SK-N-SH treated with all-trans-retinoic acid at 6 μM for 48 hours (cell line): ENCODE measurements around the gene FETUB.

Source experiments
- ATAC-seq: fragments of 200-7000 bp; cut with Tn5 transposase; 3 replicates; pipeline ENCODE4 v1.9.1; 2020; ENCODE audit warnings: mild to moderate bottlenecking, moderate library complexity
- ARNTL ChIP-seq: fragments of 450-650 bp; formaldehyde crosslinking; IDR thresholded peaks from 2 replicates; pipeline ENCODE4 v1.5.0; 2020; ENCODE audit warnings: low read depth, mild to moderate bottlenecking, moderate library complexity, borderline replicate concordance
- BACH2 ChIP-seq: fragments of 250-450 bp; sonication (Bioruptor Pico); IDR thresholded peaks from 2 replicates; pipeline ENCODE4 v1.9.0; 2021; ENCODE audit warnings: mild to moderate bottlenecking, borderline replicate concordance
- CSDC2 ChIP-seq: fragments of 250-450 bp; sonication (Bioruptor Pico); IDR thresholded peaks from 2 replicates; pipeline ENCODE4 v1.5.0; 2020; ENCODE audit warnings: mild to moderate bottlenecking, moderate library complexity
- ESRRG ChIP-seq: fragments of 250-450 bp; sonication (Bioruptor Pico); IDR thresholded peaks from 2 replicates; pipeline ENCODE4 v1.6.1; 2021; ENCODE audit warnings: mild to moderate bottlenecking
- GLIS3 ChIP-seq: fragments of 250-450 bp; sonication (Bioruptor Pico); IDR thresholded peaks from 2 replicates; pipeline ENCODE4 v1.5.0; 2020; ENCODE audit warnings: mild to moderate bottlenecking, moderate library complexity
- ISL1 ChIP-seq: fragments of 250-450 bp; sonication (Bioruptor Pico); IDR thresholded peaks from 2 replicates; pipeline ENCODE4 v2.1.2; 2022; ENCODE audit warnings: mild to moderate bottlenecking, moderate library complexity
- OSR1 ChIP-seq: fragments of 250-450 bp; sonication (Bioruptor Pico); IDR thresholded peaks from 2 replicates; pipeline ENCODE4 v1.8.0; 2022; ENCODE audit warnings: moderate library complexity, mild to moderate bottlenecking, inconsistent platforms
- PATZ1 ChIP-seq: fragments of 250-450 bp; sonication (Bioruptor Pico); IDR thresholded peaks from 2 replicates; pipeline ENCODE4 v1.8.0; 2020; ENCODE audit warnings: mild to moderate bottlenecking, moderate library complexity, borderline replicate concordance
- RARB ChIP-seq: fragments of 250-450 bp; sonication (Bioruptor Pico); IDR thresholded peaks from 2 replicates; pipeline ENCODE4 v1.8.0; 2021; ENCODE audit warnings: mild to moderate bottlenecking, moderate library complexity
- SNAI2 ChIP-seq: fragments of 250-450 bp; sonication (Bioruptor Pico); IDR thresholded peaks from 2 replicates; pipeline ENCODE4 v1.5.0; 2020; ENCODE audit warnings: mild to moderate bottlenecking, moderate library complexity
- TCF4 ChIP-seq: fragments of 250-450 bp; sonication (Bioruptor Pico); IDR thresholded peaks from 2 replicates; pipeline ENCODE4 v1.8.0; 2021; ENCODE audit warnings: mild to moderate bottlenecking, moderate library complexity, borderline replicate concordance
- TOX ChIP-seq: fragments of 250-450 bp; sonication (Bioruptor Pico); IDR thresholded peaks from 2 replicates; pipeline ENCODE4 v1.8.0; 2021; ENCODE audit warnings: mild to moderate bottlenecking, moderate library complexity, borderline replicate concordance
- ZC3H10 ChIP-seq: fragments of 250-450 bp; sonication (Bioruptor Pico); IDR thresholded peaks from 2 replicates; pipeline ENCODE4 v1.5.1; 2021; ENCODE audit warnings: mild to moderate bottlenecking, moderate library complexity
- ZFP30 ChIP-seq: fragments of 450-650 bp; formaldehyde crosslinking; IDR thresholded peaks from 2 replicates; pipeline ENCODE4 v1.5.0; 2022; ENCODE audit warnings: mild to moderate bottlenecking, moderate library complexity
- ZNF565 ChIP-seq: fragments of 450-650 bp; formaldehyde crosslinking; conservative IDR thresholded peaks from 2 replicates; pipeline ENCODE4 v1.5.0; 2020; ENCODE audit warnings: low read depth, mild to moderate bottlenecking, moderate library complexity
- ZNF8 ChIP-seq: fragments of 450-650 bp; formaldehyde crosslinking; IDR thresholded peaks from 2 replicates; pipeline ENCODE4 v1.5.0; 2020; ENCODE audit warnings: mild to moderate bottlenecking, moderate library complexity
- TF ChIP-seq, protein P1 (sequence below): fragments of 250-450 bp; sonication (Bioruptor Pico); IDR thresholded peaks from 2 replicates; pipeline ENCODE4 v1.8.0; 2021; ENCODE audit warnings: low read depth, mild to moderate bottlenecking, moderate library complexity, borderline replicate concordance
- TF ChIP-seq, protein P2 (sequence below): fragments of 250-450 bp; sonication (Bioruptor Pico); IDR thresholded peaks from 2 replicates; pipeline ENCODE4 v1.5.0; 2020; ENCODE audit warnings: mild to moderate bottlenecking, moderate library complexity
- TF ChIP-seq, protein P3 (sequence below): fragments of 250-450 bp; sonication (Bioruptor Pico); IDR thresholded peaks from 2 replicates; pipeline ENCODE4 v1.5.1; 2021; ENCODE audit warnings: mild to moderate bottlenecking, moderate library complexity

The FETUB gene

GRCh38 chr3:186640929-186641328, 730 bp downstream of the FETUB start:
- no peak for TF ChIP-seq RARB
- no peak for TF ChIP-seq TCF4 (CRISPR knock-in tag)
- TF ChIP-seq ISL1 (CRISPR knock-in tag) = no peak
- TF ChIP-seq OSR1 = no peak
- ATAC-seq = 0 out of 3 replicates have a peak, but pooled peaks have one; percentile 21

DNA sequence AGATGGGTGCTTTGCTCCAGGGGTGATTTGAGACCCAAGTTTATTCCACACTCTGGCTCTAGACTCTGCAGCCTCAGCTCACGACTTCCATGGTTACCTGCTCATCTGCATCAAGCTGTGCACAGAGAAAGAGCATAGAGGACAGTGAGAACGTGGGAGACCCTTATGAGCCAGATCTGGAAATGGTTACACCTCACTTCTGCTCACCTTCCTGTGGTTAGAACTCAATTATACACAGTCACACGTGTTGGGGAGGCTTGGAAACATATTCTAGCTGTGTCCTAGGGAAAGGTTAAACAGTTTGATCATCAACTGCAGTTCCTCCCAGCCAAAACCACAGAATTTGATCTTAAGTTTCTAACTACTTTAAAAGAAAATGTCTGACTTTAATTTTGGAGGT, 1.8 kb downstream of the FETUB start:
- no peak for ATAC-seq
- TF ChIP-seq ZNF8 = no peak
- no peak for TF ChIP-seq BACH2 (CRISPR knock-in tag)
- no peak for TF ChIP-seq ZFP30 (CRISPR knock-in tag)
- TF ChIP-seq ESRRG (CRISPR knock-in tag) = no peak
- no peak for TF ChIP-seq PATZ1 (CRISPR knock-in tag)
- no peak for TF ChIP-seq ISL1 (CRISPR knock-in tag)
- TF ChIP-seq ZC3H10 (CRISPR knock-in tag) = no peak
- TF ChIP-seq SNAI2 (CRISPR knock-in tag) = no peak
- TF ChIP-seq, protein P1, sequence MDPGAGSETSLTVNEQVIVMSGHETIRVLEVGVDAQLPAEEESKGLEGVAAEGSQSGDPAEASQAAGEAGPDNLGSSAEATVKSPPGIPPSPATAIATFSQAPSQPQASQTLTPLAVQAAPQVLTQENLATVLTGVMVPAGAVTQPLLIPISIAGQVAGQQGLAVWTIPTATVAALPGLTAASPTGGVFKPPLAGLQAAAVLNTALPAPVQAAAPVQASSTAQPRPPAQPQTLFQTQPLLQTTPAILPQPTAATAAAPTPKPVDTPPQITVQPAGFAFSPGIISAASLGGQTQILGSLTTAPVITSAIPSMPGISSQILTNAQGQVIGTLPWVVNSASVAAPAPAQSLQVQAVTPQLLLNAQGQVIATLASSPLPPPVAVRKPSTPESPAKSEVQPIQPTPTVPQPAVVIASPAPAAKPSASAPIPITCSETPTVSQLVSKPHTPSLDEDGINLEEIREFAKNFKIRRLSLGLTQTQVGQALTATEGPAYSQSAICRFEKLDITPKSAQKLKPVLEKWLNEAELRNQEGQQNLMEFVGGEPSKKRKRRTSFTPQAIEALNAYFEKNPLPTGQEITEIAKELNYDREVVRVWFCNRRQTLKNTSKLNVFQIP (CRISPR knock-in tag) = no peak
- no peak for TF ChIP-seq ZNF565 (CRISPR knock-in tag)
- TF ChIP-seq TCF4 (CRISPR knock-in tag) = no peak
- TF ChIP-seq GLIS3 (CRISPR knock-in tag) = no peak
- TF ChIP-seq, protein P2, sequence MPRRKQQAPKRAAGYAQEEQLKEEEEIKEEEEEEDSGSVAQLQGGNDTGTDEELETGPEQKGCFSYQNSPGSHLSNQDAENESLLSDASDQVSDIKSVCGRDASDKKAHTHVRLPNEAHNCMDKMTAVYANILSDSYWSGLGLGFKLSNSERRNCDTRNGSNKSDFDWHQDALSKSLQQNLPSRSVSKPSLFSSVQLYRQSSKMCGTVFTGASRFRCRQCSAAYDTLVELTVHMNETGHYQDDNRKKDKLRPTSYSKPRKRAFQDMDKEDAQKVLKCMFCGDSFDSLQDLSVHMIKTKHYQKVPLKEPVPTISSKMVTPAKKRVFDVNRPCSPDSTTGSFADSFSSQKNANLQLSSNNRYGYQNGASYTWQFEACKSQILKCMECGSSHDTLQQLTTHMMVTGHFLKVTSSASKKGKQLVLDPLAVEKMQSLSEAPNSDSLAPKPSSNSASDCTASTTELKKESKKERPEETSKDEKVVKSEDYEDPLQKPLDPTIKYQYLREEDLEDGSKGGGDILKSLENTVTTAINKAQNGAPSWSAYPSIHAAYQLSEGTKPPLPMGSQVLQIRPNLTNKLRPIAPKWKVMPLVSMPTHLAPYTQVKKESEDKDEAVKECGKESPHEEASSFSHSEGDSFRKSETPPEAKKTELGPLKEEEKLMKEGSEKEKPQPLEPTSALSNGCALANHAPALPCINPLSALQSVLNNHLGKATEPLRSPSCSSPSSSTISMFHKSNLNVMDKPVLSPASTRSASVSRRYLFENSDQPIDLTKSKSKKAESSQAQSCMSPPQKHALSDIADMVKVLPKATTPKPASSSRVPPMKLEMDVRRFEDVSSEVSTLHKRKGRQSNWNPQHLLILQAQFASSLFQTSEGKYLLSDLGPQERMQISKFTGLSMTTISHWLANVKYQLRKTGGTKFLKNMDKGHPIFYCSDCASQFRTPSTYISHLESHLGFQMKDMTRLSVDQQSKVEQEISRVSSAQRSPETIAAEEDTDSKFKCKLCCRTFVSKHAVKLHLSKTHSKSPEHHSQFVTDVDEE (CRISPR knock-in tag) = no peak
- TF ChIP-seq ARNTL (CRISPR knock-in tag) = no peak

GRCh38 chr3:186643493-186643892, 3.3 kb downstream of the FETUB start:
- ATAC-seq = no peak
- TF ChIP-seq, protein P3, sequence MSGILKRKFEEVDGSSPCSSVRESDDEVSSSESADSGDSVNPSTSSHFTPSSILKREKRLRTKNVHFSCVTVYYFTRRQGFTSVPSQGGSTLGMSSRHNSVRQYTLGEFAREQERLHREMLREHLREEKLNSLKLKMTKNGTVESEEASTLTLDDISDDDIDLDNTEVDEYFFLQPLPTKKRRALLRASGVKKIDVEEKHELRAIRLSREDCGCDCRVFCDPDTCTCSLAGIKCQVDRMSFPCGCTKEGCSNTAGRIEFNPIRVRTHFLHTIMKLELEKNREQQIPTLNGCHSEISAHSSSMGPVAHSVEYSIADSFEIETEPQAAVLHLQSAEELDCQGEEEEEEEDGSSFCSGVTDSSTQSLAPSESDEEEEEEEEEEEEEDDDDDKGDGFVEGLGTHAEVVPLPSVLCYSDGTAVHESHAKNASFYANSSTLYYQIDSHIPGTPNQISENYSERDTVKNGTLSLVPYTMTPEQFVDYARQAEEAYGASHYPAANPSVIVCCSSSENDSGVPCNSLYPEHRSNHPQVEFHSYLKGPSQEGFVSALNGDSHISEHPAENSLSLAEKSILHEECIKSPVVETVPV (CRISPR knock-in tag) = no peak
- TF ChIP-seq ESRRG (CRISPR knock-in tag) = no peak
- TF ChIP-seq GLIS3 (CRISPR knock-in tag) = no peak
- no peak for TF ChIP-seq SNAI2 (CRISPR knock-in tag)
- TF ChIP-seq TOX (CRISPR knock-in tag) = no peak
- no peak for TF ChIP-seq CSDC2 (CRISPR knock-in tag)
- TF ChIP-seq, protein P2 (CRISPR knock-in tag) = no peak
- TF ChIP-seq ISL1 (CRISPR knock-in tag) = no peak
- no peak for TF ChIP-seq PATZ1 (CRISPR knock-in tag)
- TF ChIP-seq, all 23 proteins: peak for 0
